NB4 (cell line): ENCODE measurements around the gene NENF.

Experiments used
- DNase-seq: peaks from one replicate; pipeline ENCODE4 v3.0.0; 2010; ENCODE audit warnings: low read depth
- H3K4me3 ChIP-seq: one replicate; pipeline ENCODE4 v1.5.1; 2011; ENCODE audit warnings: mild to moderate bottlenecking, low read depth, low read length, moderate library complexity
- MYC ChIP-seq: IDR thresholded peaks from 2 replicates; pipeline ENCODE4 v1.6.1; 2011; ENCODE audit warnings: low read depth, low read length
- POLR2A ChIP-seq: IDR thresholded peaks from 2 replicates; pipeline ENCODE4 v1.6.1; 2011; ENCODE audit warnings: mild to moderate bottlenecking; ENCODE audit not compliant: insufficient read length; ENCODE audit errors: extremely low read depth
- TF ChIP-seq, protein P1 (sequence below): IDR thresholded peaks from one replicate; pipeline ENCODE4 v1.5.1; 2012; ENCODE audit warnings: low read depth, low read length
- TF ChIP-seq, protein P2 (sequence below): IDR thresholded peaks from 2 replicates; pipeline ENCODE4 v1.6.1; 2011; ENCODE audit warnings: low read depth, low read length

The NENF gene

DNA sequence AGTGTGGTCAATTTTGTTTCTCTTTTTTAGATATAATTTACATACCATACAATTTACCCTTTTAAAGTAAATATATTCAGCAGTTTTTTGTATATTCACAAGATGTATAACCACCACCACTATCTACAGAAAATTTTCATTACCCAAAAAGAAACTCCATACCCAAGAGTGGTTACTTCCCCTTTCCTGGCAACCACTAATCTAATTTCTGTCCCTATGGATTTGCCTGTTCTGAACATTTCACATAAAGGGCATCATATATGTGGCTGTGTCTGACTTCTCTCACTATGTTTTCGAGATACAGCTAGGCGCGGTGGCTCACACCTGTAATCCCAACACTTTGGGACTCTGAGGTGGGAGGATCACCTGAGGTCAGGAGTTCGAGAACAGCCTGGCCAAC, 31.7 kb upstream of the NENF start:
- H3K4me3 ChIP-seq, result no peak overlapping the region
- TF ChIP-seq, protein P1, sequence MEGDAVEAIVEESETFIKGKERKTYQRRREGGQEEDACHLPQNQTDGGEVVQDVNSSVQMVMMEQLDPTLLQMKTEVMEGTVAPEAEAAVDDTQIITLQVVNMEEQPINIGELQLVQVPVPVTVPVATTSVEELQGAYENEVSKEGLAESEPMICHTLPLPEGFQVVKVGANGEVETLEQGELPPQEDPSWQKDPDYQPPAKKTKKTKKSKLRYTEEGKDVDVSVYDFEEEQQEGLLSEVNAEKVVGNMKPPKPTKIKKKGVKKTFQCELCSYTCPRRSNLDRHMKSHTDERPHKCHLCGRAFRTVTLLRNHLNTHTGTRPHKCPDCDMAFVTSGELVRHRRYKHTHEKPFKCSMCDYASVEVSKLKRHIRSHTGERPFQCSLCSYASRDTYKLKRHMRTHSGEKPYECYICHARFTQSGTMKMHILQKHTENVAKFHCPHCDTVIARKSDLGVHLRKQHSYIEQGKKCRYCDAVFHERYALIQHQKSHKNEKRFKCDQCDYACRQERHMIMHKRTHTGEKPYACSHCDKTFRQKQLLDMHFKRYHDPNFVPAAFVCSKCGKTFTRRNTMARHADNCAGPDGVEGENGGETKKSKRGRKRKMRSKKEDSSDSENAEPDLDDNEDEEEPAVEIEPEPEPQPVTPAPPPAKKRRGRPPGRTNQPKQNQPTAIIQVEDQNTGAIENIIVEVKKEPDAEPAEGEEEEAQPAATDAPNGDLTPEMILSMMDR, result no peak
- TF ChIP-seq, protein P2, sequence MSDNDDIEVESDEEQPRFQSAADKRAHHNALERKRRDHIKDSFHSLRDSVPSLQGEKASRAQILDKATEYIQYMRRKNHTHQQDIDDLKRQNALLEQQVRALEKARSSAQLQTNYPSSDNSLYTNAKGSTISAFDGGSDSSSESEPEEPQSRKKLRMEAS, result no peak
- TF ChIP-seq MYC (no peak), POLR2A (no peak)
- peak; percentile 48 for DNase-seq

DNA sequence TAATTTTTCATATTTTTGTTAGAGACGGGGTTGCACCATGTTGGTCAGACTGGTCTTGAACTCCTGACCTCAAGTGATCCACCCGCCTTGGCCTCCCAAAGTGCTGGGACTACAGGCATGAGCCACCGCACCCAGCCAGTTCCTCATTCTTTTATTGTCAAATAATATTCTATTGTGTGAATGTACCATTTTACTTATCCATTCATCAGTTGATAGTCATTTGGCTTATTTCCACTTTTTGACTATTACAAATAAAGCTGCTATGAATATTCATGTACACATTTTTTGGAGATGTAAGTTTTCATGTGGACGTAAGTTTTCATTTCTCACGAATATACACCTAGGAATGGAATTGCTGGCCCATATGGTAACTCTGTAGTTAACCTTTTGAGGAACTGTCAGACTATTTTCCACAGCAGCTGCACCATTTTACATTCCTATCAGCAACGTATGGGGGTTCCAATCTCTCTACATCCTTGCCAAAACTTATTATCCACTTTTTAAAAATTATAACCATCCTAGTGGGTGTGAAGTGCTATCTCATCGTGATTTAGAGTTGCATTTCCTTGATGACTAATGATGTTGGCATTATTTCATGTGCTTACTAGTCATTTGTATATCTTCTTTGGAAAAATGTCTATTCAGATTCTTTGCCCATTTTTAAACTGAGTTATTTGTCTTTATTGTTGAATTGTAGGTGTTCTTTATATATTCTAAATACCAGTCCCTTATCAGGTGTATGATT, 30.7 kb upstream of the NENF start:
- H3K4me3 ChIP-seq, result no peak overlapping the region
- DNase-seq, result no peak
- TF ChIP-seq, protein P2, result no peak

DNA sequence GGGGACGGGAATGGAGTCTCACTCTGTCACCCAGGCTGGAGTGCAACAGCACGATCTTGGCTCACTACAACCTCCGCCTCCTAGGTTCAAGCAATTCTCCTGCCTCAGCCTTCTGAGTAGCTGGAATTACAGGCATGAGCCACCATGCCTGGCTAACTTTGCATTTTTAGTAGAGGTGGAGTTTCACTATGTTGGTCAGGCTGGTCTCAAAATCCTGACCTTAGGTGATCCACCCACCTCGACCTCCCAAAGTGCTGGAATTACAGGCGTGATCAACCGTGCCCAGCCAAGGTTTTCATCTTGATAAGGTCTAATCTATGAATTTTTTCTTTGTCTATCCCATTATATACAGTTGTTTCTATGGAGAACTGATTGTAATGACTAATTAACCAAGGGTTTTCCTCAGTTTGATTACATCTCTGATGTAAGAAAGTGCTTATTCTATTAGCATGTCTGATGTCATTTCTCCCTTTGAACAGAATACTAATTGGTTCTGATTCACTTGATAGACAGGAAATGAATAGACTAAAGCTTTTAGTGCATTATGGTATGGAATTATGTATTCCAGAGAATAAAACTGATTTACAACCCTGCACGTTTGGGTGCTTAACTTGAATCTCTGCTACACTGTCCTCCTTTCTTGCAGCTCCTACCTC, 29.9 kb upstream of the NENF start:
- TF ChIP-seq, protein P1, result no peak
- TF ChIP-seq, protein P2, result no peak
- no peak for TF ChIP-seq MYC
- no peak for TF ChIP-seq POLR2A
- no peak overlapping the region for H3K4me3 ChIP-seq
- no peak for DNase-seq

DNA sequence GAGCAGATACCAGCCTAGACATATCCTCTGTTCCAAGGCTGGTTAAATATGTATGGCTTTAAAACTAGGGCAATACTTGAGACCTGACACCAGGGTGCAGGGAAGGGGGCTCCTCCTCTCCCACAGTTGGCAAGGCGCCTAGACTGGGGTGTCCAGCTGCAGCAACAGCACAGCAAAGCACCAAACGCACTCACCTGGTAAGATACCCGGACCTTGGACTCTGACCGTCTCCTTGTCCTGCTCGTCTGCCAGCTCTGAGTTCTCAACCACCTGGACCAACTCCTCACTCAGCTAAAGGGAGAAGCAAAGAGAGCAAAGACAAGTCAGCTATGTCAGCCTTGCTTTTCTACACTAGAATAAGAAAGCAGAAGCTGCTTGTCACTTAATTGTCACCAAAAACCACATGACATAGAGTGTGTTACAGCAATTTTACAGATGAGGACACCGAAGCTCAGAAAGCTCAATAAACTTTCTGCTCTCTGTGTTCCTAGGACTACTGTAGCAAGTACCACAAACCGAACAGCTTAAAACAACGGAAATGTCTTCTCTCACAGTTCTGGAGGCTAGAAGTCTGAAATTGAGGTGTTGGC, 22.4 kb upstream of the NENF start:
- no peak for DNase-seq
- TF ChIP-seq POLR2A (no peak), MYC (no peak)
- TF ChIP-seq, protein P2, result no peak
- TF ChIP-seq, protein P1, result no peak
- no peak overlapping the region for H3K4me3 ChIP-seq

DNA sequence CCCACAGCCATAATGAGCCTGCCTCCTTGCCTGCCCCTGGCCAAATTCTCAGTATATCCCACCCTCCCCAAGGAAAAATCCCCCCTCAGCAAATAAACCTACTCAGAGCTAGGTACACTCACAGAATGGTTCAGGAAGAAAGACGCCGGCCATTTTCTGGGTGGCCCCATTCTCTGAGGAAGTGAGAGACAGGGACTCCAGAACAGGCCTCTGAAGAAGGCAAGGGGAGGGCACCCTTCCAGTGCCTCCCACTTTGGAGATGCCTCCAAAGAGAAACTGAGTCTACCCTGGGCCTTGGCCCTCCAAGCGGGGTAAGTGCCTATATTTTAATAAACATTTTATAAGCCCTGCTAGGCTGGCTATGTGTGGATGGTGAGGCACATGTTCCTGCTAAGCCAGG, 20.3 kb upstream of the NENF start:
- DNase-seq, result no peak
- TF ChIP-seq MYC, result no peak
- no peak for TF ChIP-seq POLR2A

DNA sequence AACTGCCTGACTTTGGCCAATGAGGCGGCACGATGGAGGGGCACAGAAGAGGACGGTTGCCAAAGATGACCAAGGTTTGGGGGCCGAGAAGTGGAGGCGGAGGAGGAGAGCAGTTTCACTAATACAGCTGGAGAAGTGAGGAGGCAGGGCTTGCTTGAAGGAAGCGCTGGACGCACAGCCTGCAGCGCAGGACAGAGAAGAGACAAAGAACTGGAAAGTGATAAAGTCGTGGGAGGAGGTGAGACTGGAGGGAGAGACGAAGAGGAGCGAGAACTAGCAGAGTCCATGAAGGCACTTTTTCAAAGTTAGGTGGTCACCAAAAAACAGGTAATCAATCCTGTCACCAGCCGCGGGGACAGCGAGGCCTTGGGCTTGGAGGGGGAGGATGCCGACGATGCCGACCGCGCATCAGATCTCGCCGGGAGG, 18.8 kb upstream of the NENF start:
- TF ChIP-seq, protein P1, result no peak
- TF ChIP-seq POLR2A, result no peak
- TF ChIP-seq, protein P2, result no peak
- TF ChIP-seq MYC, result no peak
- DNase-seq, result no peak
- H3K4me3 ChIP-seq, result peak overlapping the region; percentile 80

More for the DNA sequence above, 20.3 kb upstream of the NENF start:
- no peak overlapping the region for H3K4me3 ChIP-seq
